Activated CD4-positive, alpha-beta T cell treated with anti-CD3 and anti-CD28 coated beads for 36 hours (primary cell): Measurements from ENCODE around the gene SPI1. TPM values are rescaled to one million over a fixed set of nuclear protein-coding genes. Genes with fewer than 3 reads are reported as not detected.

Source experiments
- ATAC-seq: fragments of 200-7000 bp; cut with Tn5 transposase; one replicate; pipeline ENCODE4 v1.10.0; 2021; ENCODE audit warnings: mild to moderate bottlenecking, moderate library complexity
- CTCF ChIA-PET: fragments of 350-600 bp; sonication (Branson Sonifier 250); formaldehyde crosslinking; loops from one replicate; lab custom pipeline; 2021; ENCODE audit warnings: antibody characterized with exemption; lab: Charles Lee
- POLR2A ChIA-PET: fragments of 350-600 bp; sonication (Branson Sonifier 250); formaldehyde crosslinking; loops from one replicate; lab custom pipeline; 2021; ENCODE audit warnings: antibody characterized with exemption, inconsistent platforms; lab: Charles Lee
- DNase-seq: peaks from one replicate; pipeline ENCODE4 v3.0.0-alpha.2; 2020
- H3K27ac Mint-ChIP-seq: one replicate; pipeline ENCODE4 v1.8.0; 2021; ENCODE audit warnings: mixed read lengths
- H3K27me3 Mint-ChIP-seq: one replicate; pipeline ENCODE4 v1.8.0; 2021; ENCODE audit warnings: mixed read lengths
- H3K36me3 Mint-ChIP-seq: one replicate; pipeline ENCODE4 v1.8.0; 2021; ENCODE audit warnings: low read depth, mixed read lengths
- H3K4me1 Mint-ChIP-seq: one replicate; pipeline ENCODE4 v1.8.0; 2021; ENCODE audit warnings: mixed read lengths
- H3K4me3 Mint-ChIP-seq: one replicate; pipeline ENCODE4 v1.8.0; 2021; ENCODE audit warnings: mild to moderate bottlenecking, moderate library complexity, mixed read lengths
- H3K9me3 Mint-ChIP-seq: one replicate; pipeline ENCODE4 v1.8.0; 2021; ENCODE audit warnings: low read depth, mixed read lengths
- intact Hi-C, 2 experiments: fragments of 100-400 bp; cut with DNase I in 1 of 2; cut with micrococcal nuclease in 1 of 2; formaldehyde crosslinking; loops; one replicate each; pipeline versions ENCODE4 v1.14.2 to v1.15.1; 2022 to 2024; cut with DNase I, micrococcal nuclease
- total RNA-seq, 2 experiments: library from RNA; stranded (reverse); gene quantifications; one replicate each; pipeline ENCODE4 v1.2.3, GENCODE V29; 2021

SPI1 gene
- total RNA-seq, 2 experiments from 2014 or later: 0.11 to 0.30 TPM

DNA sequence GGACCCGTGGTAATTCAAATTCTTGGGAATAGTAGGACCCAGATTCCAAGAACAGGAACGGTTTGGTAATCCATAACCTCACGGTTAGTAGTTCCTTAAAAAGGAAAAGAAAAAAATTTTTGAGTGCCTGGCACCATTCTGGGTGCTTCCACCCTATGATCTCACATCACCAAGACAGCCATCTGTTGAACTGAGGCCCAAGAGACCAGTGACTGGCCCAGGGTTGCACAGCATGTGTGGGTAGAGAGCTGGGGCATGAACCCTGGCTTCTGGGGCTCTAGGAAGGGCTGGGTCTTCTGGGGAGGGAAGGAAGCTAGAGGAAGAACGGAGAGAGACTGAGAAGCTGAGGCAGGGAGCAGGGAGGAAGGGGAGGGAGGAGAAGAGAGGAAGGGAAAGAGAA is 4.7 kb upstream of the SPI1 start:
- Mint-ChIP-seq H3K4me1 (no peaks in the 10 kb centered on the region), H3K9me3 (no peaks in the 10 kb centered on the region), H3K27ac (no peak overlapping the region), H3K27me3 (no peaks in the 10 kb centered on the region), H3K36me3 (no peaks in the 10 kb centered on the region), H3K4me3 (no peak overlapping the region)
- intact Hi-C loops: no loop called here
- ChIA-PET POLR2A (no interaction called here), CTCF (interaction anchor here (0.7 to 1.4 kb wide), 2 partner anchors 14 to 29 kb away, joined by 3 to 4 read pairs; no protein-coding TSS in a partner anchor)
- ATAC-seq: no peak
- no peak for DNase-seq

DNA sequence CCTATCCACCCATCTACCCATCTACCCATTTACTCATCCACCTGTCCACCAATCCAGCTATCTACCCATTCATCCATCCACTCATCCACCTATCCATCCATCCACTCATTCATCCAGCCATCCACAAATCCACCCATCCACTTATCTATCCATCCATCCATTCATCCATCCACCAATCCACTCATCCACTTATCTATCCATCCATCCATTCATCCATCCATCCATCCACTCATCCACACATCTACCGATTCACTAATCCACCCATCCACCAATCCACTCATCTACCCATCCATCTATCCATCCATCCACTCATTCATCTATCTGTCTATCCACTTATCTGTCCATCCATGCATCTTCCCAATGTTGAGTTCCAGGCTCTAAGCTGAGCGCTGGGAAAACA is 1.7 kb upstream of the SPI1 start:
- ATAC-seq: no peak
- no peaks in the 10 kb centered on the region for H3K27me3 Mint-ChIP-seq
- POLR2A ChIA-PET: no interaction called here

DNA sequence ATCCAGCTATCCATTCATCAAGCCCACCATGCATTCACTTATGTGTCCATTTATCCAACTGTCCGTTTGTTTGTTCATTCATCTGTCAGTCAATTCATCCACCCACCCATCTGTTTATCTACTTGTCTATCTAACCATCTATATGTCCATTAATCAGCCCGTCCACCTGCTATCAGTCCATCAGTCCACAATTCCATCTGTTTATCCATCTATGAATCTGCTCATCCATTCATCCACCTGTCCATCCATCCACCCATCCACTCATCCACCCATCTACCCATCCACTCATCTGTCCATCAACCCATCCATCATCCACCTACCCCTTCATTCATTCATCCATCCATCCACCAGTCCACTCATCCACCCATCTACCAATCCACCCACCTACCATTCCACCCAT is 970 bp upstream of the SPI1 start:
- intact Hi-C loops: no loop called here
- H3K4me3 Mint-ChIP-seq: no peak overlapping the region
- H3K27ac Mint-ChIP-seq: no peak overlapping the region
- POLR2A ChIA-PET: no interaction called here
- H3K27me3 Mint-ChIP-seq: no peaks in the 10 kb centered on the region
- H3K4me1 Mint-ChIP-seq: peaks cover 7% of the 10 kb centered on the region
- H3K9me3 Mint-ChIP-seq: no peaks in the 10 kb centered on the region
- ATAC-seq (no peak), DNase-seq (no peak)
- no peaks in the 10 kb centered on the region for H3K36me3 Mint-ChIP-seq
- CTCF ChIA-PET: no interaction called here

More for the DNA sequence above, 1.7 kb upstream of the SPI1 start:
- Mint-ChIP-seq H3K27ac (no peak overlapping the region), H3K36me3 (no peaks in the 10 kb centered on the region), H3K9me3 (no peaks in the 10 kb centered on the region), H3K4me1 (no peaks in the 10 kb centered on the region), H3K4me3 (no peak overlapping the region)
- DNase-seq: no peak
- intact Hi-C loops: no loop called here
- CTCF ChIA-PET: no interaction called here

DNA sequence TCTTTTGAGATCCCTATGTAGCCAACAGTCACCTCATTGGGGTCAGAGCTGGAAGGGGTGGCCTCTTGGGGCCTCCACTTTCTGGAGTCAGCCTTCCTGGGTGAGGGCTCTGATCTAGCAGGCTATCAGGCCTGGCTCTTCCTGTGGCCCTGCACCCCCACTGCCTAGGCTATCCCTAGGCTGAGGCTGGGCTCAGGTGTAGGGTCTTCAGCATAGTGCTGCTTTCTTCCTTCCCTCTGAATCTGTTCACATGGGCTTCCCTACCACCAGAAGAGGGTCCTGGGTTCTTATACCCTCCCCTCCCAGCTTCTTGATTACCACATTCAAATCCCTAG is 456 bp upstream of the SPI1 start:
- Mint-ChIP-seq H3K36me3 (no peaks in the 10 kb centered on the region), H3K4me3 (no peak overlapping the region), H3K9me3 (no peaks in the 10 kb centered on the region), H3K4me1 (peaks cover 11% of the 10 kb centered on the region), H3K27me3 (no peaks in the 10 kb centered on the region), H3K27ac (no peak overlapping the region)
- ChIA-PET POLR2A (no interaction called here), CTCF (interaction anchor here (0.5 to 0.6 kb wide), 2 partner anchors 207 to 253 kb away, joined by 3 to 5 read pairs; no protein-coding TSS in a partner anchor)
- ATAC-seq: no peak
- intact Hi-C loops: no loop called here
- DNase-seq: no peak

DNA sequence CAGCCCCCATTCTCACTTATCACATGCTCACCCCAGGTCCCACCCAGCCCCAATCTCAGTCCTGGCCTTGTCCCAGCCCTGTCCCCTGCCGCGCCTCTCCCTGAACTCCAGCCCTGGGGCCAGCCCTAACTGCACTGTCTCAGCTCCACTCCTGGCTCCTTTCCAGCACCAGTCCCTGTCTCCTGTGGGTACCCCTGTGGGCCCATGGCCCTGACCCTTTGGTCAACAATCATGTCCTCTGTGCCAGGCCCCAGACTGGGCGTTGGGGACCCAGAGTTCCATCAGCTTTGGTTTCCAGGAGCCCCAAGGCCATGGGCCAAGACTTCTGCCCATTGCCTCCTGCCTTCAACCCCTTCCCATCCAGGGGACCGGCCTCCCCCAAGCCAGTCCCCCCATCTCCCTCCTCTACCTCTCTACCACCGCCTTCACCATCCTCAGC is 757 bp downstream of the SPI1 start:
- Mint-ChIP-seq H3K27me3 (no peaks in the 10 kb centered on the region), H3K4me1 (peaks cover 11% of the 10 kb centered on the region), H3K9me3 (no peaks in the 10 kb centered on the region), H3K27ac (no peak overlapping the region), H3K36me3 (no peaks in the 10 kb centered on the region), H3K4me3 (no peak overlapping the region)
- DNase-seq: no peak
- CTCF ChIA-PET: no interaction called here
- POLR2A ChIA-PET: no interaction called here
- intact Hi-C loops: no loop called here
- no peak for ATAC-seq

DNA sequence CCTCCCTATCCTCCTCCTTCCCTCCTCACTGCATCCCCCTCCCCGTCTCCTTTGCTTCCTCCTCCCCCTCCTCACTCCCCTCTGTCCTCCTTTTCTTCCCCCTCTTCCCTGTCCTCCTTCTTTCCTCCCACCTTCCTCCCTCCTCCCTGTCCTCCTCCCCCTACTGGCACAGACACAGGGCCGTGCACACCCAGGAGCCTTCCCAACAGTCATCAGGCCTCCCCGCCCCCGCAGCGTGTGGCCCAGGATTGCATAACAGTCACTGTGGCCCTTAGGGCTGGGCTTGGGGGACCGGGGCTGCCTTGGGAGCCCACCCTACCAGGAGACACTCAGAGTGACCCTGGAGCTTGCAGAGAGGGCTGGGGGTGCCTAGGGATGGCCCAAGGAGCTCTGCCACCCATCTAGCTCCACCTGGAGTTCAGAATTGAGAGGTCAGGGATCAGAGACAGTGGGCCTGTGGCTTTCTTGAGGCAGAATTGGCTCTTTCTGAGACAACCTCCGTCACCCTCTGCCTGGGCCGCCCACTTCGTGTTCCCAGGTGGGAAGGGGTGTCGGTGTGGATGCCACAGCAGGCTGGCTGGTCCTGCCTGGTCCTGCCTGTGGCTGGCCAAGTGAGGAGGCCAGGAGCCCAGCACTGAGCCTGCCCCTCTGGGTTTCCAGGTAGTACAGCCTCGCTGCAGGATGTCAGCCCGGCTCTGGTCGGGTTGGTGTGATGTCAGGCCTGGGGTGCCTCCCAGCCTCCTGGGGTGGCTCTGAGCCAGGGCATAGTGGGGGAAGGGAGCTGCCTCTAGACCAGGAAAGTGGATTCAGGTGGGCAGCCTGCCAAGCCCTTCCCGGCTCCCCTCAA is 1.6 kb downstream of the SPI1 start:
- H3K27ac Mint-ChIP-seq: no peak overlapping the region
- H3K4me3 Mint-ChIP-seq: no peak overlapping the region
- ChIA-PET CTCF (no interaction called here), POLR2A (no interaction called here)
- H3K9me3 Mint-ChIP-seq: no peaks in the 10 kb centered on the region
- intact Hi-C loops: no loop called here
- no peak for ATAC-seq
- H3K36me3 Mint-ChIP-seq: no peaks in the 10 kb centered on the region
- H3K4me1 Mint-ChIP-seq: peaks cover 11% of the 10 kb centered on the region
- H3K27me3 Mint-ChIP-seq: no peaks in the 10 kb centered on the region
- DNase-seq: no peak

DNA sequence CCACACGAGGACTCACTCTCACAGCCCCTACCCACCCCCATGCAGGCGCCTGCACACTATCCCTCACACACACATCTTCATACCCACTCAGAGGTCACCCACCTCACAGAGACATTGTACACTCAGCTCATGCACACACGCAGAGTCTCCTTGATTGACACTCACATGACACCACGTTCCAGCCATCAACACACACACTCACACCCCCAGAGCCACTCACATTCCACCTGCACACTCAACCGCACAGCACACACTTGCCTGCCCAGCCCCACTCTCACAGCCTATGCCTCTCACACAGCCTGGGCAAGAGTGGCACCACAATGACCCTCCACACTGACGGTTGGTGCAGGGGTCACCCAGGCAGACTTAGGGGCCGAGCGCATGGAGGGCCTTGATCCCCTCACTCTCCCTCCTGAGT is 2.2 kb downstream of the SPI1 start:
- POLR2A ChIA-PET: no interaction called here
- H3K4me1 Mint-ChIP-seq: peaks cover 11% of the 10 kb centered on the region
- no peak for DNase-seq
- CTCF ChIA-PET: no interaction called here
- no peaks in the 10 kb centered on the region for H3K27me3 Mint-ChIP-seq
- intact Hi-C loops: no loop called here
- H3K27ac Mint-ChIP-seq: no peak overlapping the region
- ATAC-seq: no peak
- no peaks in the 10 kb centered on the region for H3K36me3 Mint-ChIP-seq
- no peaks in the 10 kb centered on the region for H3K9me3 Mint-ChIP-seq
- no peak overlapping the region for H3K4me3 Mint-ChIP-seq

DNA sequence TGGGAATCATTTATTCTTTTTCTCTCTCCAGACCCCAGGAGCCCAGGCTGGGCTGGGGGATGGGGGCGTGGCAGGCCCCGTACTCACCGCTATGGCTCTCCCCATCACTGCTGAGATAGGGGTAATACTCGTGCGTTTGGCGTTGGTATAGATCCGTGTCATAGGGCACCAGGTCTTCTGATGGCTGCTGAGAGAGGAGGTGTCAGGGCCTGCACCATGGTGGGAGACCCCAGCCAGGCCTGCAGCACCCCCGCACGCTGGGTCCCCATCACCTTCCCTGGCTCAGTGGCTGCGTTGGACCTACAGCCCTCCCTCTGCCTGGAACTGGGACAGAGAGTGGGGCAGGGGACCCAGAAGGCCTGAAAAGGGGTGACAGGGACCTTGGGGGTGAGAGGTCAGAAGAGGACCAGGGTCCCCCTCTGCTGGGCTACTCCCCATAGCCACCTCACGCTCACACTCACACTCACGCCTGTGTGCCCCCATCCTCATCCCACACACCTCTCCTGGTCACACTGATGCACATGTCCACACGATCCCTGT is 2.7 kb downstream of the SPI1 start:
- Mint-ChIP-seq H3K36me3 (no peaks in the 10 kb centered on the region), H3K27me3 (no peaks in the 10 kb centered on the region), H3K27ac (no peak overlapping the region), H3K9me3 (no peaks in the 10 kb centered on the region), H3K4me3 (no peak overlapping the region), H3K4me1 (peaks cover 11% of the 10 kb centered on the region)
- CTCF ChIA-PET: interaction anchor here (0.6 to 1.8 kb wide), 3 partner anchors 18 to 300 kb away, joined by 3 to 9 read pairs (median 3); partner anchors contain the start of gene KBTBD4
- no peak for DNase-seq
- POLR2A ChIA-PET: no interaction called here
- no peak for ATAC-seq
- intact Hi-C loops: no loop called here

DNA sequence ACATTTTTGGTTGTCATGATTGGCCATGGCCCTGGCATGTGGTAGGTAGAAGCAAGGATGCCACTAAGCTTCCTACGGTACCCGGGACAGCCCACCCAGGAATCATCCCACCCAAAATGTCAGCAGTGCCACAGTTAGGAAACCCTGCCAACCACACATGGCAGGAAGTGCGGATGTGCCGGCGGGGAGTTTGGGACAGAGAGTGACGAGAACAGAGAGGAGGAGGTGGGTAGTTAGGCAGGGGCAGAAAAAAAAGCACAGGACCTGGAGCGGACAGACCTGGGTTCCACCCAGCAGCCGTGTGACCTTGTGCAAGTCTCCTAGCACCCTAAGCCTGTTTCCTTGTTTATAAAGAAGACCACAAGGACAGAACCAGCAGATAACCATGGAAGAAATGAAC is 3.3 kb downstream of the SPI1 start:
- intact Hi-C loops: no loop called here
- no peaks in the 10 kb centered on the region for H3K27me3 Mint-ChIP-seq
- no peak overlapping the region for H3K4me3 Mint-ChIP-seq
- H3K9me3 Mint-ChIP-seq: no peaks in the 10 kb centered on the region
- ChIA-PET POLR2A (interaction anchor here (0.6 kb wide), 1 partner anchor 341 kb away, joined by 3 read pairs; no protein-coding TSS in a partner anchor), CTCF (interaction anchor here (0.6 to 2.3 kb wide), 8 partner anchors 15 to 301 kb away, joined by 3 to 29 read pairs (median 7); partner anchors contain the start of genes KBTBD4, MYBPC3 and PTPMT1)
- peaks cover 13% of the 10 kb centered on the region for H3K4me1 Mint-ChIP-seq
- ATAC-seq: no peak
- no peaks in the 10 kb centered on the region for H3K36me3 Mint-ChIP-seq
- H3K27ac Mint-ChIP-seq: no peak overlapping the region
- no peak for DNase-seq

DNA sequence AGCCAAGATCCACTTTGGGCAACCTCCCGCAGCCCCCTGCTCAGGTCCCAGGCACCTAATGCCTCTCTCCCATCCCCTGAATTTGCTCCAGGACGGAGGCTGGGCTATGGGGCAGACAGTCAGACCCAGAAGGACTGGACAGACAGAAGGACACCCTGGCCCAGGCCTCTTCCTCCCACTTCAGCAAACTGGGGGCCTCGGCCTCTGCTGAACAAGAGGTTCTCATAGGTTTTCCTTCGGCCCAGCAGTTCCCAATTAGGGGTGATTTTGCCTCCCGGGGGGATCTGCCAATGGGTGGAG is 3.7 kb downstream of the SPI1 start:
- Mint-ChIP-seq H3K4me1 (peaks cover 16% of the 10 kb centered on the region), H3K4me3 (no peak overlapping the region), H3K27me3 (no peaks in the 10 kb centered on the region), H3K9me3 (no peaks in the 10 kb centered on the region), H3K36me3 (no peaks in the 10 kb centered on the region), H3K27ac (no peak overlapping the region)
- intact Hi-C loops: loop anchor here (1.0 kb wide), 6 partner anchors 20 to 479 kb away; partner anchors contain the start of genes SLC39A13 (in 2 of the 2) and PSMC3 (in 1 of the 2)
- DNase-seq: no peak
- ATAC-seq: no peak
- POLR2A ChIA-PET: interaction anchor here (0.5 to 0.6 kb wide), 2 partner anchors 10 to 341 kb away, joined by 3 to 6 read pairs; no protein-coding TSS in a partner anchor
- CTCF ChIA-PET: interaction anchor here (0.6 to 2.7 kb wide), 26 partner anchors 12 to 587 kb away, joined by 3 to 29 read pairs (median 4); partner anchors contain the start of genes KBTBD4, MYBPC3, PTPMT1 and RAPSN

DNA sequence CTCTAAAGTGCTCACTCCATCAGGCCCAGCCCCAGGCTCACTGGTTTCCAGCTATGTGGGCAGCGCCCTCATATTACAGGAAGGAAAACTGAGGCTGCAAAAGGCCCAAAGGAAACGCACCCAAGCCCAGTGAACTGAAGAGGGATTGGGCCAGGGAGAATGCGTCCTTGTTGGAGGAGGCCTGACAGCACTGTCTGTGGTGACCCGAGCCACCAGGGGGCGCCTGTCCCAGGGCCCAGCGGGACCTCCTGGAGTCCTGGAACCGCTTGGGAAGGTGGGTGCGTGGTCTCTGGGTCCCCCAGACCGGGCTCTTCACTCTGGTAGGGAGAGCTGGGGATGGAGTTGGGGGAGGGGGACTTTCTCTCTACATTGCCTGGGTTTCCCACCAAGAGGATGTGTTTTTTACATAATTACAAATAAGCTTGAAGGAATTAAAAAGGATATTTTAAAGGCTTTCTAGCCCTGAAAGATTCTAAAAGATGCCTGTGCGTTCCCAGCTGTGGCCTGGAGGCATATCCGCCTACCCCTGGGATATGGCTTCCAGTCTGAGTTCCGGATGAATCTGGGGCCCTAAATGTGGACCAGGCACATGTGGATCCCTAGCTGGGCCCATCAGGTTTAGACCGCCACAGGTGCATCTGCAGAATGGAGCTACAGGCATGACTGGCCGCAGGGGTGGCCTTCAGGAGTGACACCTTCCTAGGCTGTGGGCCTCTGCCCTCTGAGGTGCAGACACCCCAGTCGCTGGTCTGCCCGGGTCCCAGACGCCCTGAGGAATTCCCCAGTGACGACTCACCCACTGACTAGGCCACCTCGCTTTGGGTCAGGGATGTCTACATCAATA is 4.2 kb downstream of the SPI1 start:
- Mint-ChIP-seq H3K36me3 (no peaks in the 10 kb centered on the region), H3K27ac (peak overlapping the region; percentile 25), H3K9me3 (no peaks in the 10 kb centered on the region), H3K27me3 (no peaks in the 10 kb centered on the region), H3K4me3 (no peak overlapping the region), H3K4me1 (peaks cover 22% of the 10 kb centered on the region)
- ChIA-PET CTCF (interaction anchor here (0.5 to 2.7 kb wide), 34 partner anchors 10 to 586 kb away, joined by 3 to 29 read pairs (median 4); partner anchors contain the start of genes C1QTNF4, MYBPC3, PTPMT1 and RAPSN), POLR2A (interaction anchor here (0.5 to 0.6 kb wide), 2 partner anchors 11 to 341 kb away, joined by 3 to 6 read pairs; no protein-coding TSS in a partner anchor)
- DNase-seq (peak; percentile 92), ATAC-seq (peak; percentile 89)
- intact Hi-C loops: loop anchor here (1.0 kb wide), 6 partner anchors 20 to 479 kb away; partner anchors contain the start of genes SLC39A13 (in 2 of the 2) and PSMC3 (in 1 of the 2)
